DMS114 treated with DMSO at 0.1 percent for 48 hours (cell line): ENCODE data around the gene TMTC4.
"Not testable (repeated sequence)": the region's sequence is repeated elsewhere in the genome, so short reads cannot be mapped to it uniquely, and the experiment has no call there.

Experiments
- DNase-seq: peaks from one replicate; lab custom pipeline; 2025; ENCODE audit not compliant: unreplicated experiment; lab: John Stamatoyannopoulos, UW

The TMTC4 gene

GRCh38 chr13:100674572-100674871, at the start of gene TMTC4:
Gene TMTC4, minus strand, starts transcription at chr13:100674795. Its CDS starts 4,433 bp downstream, at chr13:100670362.
- no peak for DNase-seq

GRCh38 chr13:100722517-100722916, 47.9 kb upstream of the TMTC4 start:
- DNase-seq: no peak

- peak; percentile 12 for DNase-seq
These were observed 47.4 kb upstream of the TMTC4 start for GRCh38 chr13:100721885-100722512.

GRCh38 chr13:100715604-100716003, 41.0 kb upstream of the TMTC4 start:
- DNase-seq: no peak

GRCh38 chr13:100714478-100714877, 39.9 kb upstream of the TMTC4 start:
- DNase-seq: no peak

GRCh38 chr13:100710176-100710575, 35.6 kb upstream of the TMTC4 start:
- DNase-seq: no peak

GRCh38 chr13:100707818-100708740, 33.5 kb upstream of the TMTC4 start:
- no peak for DNase-seq

GRCh38 chr13:100698331-100698730, 23.7 kb upstream of the TMTC4 start:
- DNase-seq: not testable (repeated sequence)

GRCh38 chr13:100695509-100695773, 20.8 kb upstream of the TMTC4 start:
- no peak for DNase-seq

- no peak for DNase-seq
These were observed 20.3 kb upstream of the TMTC4 start for GRCh38 chr13:100694722-100695508.

- no peak for DNase-seq
These were observed 14.6 kb upstream of the TMTC4 start for GRCh38 chr13:100689191-100689590.

- DNase-seq: no peak
These were observed 5.5 kb upstream of the TMTC4 start for GRCh38 chr13:100680131-100680530.

GRCh38 chr13:100677128-100677527, 2.5 kb upstream of the TMTC4 start:
- DNase-seq: not testable (repeated sequence)

- DNase-seq: no peak
These were observed 1.1 kb upstream of the TMTC4 start for GRCh38 chr13:100675661-100676129.

- peak; percentile 82 for DNase-seq
These were observed 471 bp upstream of the TMTC4 start for GRCh38 chr13:100674872-100675660.

- DNase-seq: no peak
These were observed 653 bp downstream of the TMTC4 start for GRCh38 chr13:100673713-100674571.

- DNase-seq: no peak
These were observed 1.3 kb downstream of the TMTC4 start for GRCh38 chr13:100673376-100673712.

GRCh38 chr13:100671389-100672182, 3.0 kb downstream of the TMTC4 start:
- no peak for DNase-seq

GRCh38 chr13:100668408-100668807, 6.2 kb downstream of the TMTC4 start:
- no peak for DNase-seq
